Measurements from ENCODE around the gene CCDC97.

The CCDC97 gene

DNA sequence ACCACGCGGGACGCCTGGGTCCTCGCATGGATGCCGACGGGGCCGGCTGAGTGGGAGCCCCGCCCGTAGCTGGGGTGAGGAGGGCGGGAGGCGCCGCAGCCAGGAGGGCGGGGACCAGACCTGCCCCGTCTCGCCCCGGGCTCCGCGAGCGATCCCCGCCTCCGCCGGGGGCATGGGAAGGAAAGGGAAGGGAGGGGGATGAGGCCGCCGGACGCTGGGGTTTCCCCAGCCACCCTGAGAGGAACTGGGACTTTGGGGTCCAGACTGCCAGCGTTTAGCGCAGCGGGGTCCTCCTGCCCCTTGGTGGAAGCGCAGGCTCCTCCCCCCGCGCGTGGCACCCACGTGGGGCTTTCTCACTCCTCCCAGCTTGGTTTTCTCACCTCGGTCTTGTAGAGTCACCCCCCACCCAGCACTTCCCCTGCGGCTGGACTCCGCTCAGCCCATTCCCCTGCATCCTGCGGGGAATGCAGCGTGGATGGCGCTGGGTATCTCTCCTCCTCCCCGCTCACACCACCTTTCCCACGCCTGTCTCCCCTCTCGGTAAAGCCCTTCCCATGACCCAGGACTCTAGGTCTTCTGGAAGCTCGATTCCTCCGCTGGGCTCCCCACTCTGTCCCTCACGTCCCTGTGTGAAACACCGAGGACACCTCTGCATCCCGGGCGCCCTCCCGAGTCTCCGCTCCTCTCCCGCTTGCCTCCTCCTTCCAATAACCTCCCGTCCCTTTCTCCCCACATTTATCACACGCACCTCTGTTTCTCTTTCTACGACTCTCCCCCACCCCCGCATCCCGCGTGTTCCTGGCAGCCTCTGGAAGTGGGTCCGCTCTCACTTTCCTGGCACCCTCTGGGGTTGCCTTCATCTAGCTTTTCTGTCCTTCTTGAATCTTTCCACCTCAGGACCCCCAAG, 41.6 kb downstream of the CCDC97 start:
- no peak for DNase-seq (ENCODE audit: low read depth, low spot score)
- H3K36me3 ChIP-seq (ENCODE audit: insufficient read depth, low read length): peaks cover 4% of the 10 kb centered on the region; the same call in 1 of the 2 replicates
- TF ChIP-seq POLR2AphosphoS5 (IDR thresholded peaks at IDR 0.05; ENCODE audit: borderline replicate concordance, low read depth, low read length): no peak
- no peak for TF ChIP-seq EZH2 (IDR thresholded peaks at IDR 0.05)
- TF ChIP-seq FOXP2 (optimal IDR thresholded peaks at IDR 0.05; ENCODE audit: control extremely low read depth, extremely low read length, insufficient read depth): no peak
- no peaks in the 10 kb centered on the region for H3K9me3 ChIP-seq (ENCODE audit: low read depth, low read length)
- no peak overlapping the region for H3K27ac ChIP-seq
- H3K4me3 ChIP-seq: peak overlapping the region; percentile 92
- H3K9ac ChIP-seq (ENCODE audit: insufficient read length): peak overlapping the region; percentile 73

GRCh38 chr19:41352279-41352608, 42.3 kb downstream of the CCDC97 start:
- Histone ChIP-seq H3K4me3 (peak overlapping the region; percentile 92), H3K9me3 (ENCODE audit: low read depth, low read length) (no peaks in the 10 kb centered on the region), H3K36me3 (ENCODE audit: insufficient read depth, low read length) (peaks cover 4% of the 10 kb centered on the region; the same call in 1 of the 2 replicates), H3K27ac (no peak overlapping the region), H3K9ac (ENCODE audit: insufficient read length) (peak overlapping the region; percentile 73)
- no peak for DNase-seq (ENCODE audit: low read depth, low spot score)
- TF ChIP-seq EZH2 (IDR thresholded peaks at IDR 0.05) (no peak), POLR2AphosphoS5 (IDR thresholded peaks at IDR 0.05; ENCODE audit: borderline replicate concordance, low read depth, low read length) (no peak), FOXP2 (optimal IDR thresholded peaks at IDR 0.05; ENCODE audit: control extremely low read depth, extremely low read length, insufficient read depth) (no peak)

DNA sequence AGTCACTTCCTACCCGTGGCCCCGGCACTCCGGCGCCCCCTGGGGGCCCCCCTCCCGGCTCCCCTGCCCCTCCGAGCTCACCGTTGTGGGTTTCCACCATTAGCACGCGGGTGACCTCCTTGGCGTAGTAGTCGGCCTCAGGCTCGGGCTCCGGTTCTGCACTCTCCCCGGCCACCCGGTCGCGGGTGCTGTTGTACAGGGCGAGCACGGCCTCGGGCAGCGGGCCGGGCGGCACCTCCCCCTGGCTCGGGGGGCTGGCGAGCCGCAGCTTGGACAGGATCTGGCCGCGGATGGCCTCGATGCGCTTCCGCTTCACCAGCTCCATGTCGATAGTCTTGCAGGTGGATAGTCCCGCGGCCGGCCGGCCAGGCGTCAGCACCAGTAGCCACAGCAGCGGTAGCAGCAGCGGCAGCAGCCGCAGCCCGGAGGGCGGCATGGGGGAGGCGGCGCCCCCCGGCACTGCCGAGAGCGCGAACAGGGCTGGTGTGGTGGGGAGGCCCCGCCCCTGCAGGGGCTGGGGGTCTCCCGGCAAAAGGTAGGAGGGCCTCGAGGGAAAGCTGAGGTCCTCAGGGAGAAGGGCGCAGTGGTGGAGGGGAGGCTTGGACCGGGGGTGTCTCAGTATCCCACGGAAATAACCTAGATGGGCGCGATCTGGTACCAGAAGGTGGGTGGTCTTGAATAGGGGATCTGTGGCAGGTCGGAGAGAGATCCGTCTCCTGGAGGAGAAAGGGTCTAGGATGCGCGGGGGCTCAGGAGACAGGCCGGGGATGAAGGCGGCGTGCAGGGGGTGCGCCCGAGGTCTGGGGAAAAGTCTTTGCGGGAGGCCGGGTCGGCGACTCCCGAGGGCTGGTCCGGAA, 42.9 kb downstream of the CCDC97 start:
- Histone ChIP-seq H3K36me3 (ENCODE audit: insufficient read depth, low read length) (peaks cover 4% of the 10 kb centered on the region; the same call in 1 of the 2 replicates), H3K9me3 (ENCODE audit: low read depth, low read length) (no peaks in the 10 kb centered on the region), H3K27ac (no peak overlapping the region), H3K4me3 (peak overlapping the region; percentile 92), H3K9ac (ENCODE audit: insufficient read length) (peak overlapping the region; percentile 73)
- DNase-seq (ENCODE audit: low read depth, low spot score): no peak
- TF ChIP-seq EZH2 (IDR thresholded peaks at IDR 0.05) (no peak), POLR2AphosphoS5 (IDR thresholded peaks at IDR 0.05; ENCODE audit: borderline replicate concordance, low read depth, low read length) (0 out of 2 replicates have a peak, but pooled peaks have one; percentile 1)

DNA sequence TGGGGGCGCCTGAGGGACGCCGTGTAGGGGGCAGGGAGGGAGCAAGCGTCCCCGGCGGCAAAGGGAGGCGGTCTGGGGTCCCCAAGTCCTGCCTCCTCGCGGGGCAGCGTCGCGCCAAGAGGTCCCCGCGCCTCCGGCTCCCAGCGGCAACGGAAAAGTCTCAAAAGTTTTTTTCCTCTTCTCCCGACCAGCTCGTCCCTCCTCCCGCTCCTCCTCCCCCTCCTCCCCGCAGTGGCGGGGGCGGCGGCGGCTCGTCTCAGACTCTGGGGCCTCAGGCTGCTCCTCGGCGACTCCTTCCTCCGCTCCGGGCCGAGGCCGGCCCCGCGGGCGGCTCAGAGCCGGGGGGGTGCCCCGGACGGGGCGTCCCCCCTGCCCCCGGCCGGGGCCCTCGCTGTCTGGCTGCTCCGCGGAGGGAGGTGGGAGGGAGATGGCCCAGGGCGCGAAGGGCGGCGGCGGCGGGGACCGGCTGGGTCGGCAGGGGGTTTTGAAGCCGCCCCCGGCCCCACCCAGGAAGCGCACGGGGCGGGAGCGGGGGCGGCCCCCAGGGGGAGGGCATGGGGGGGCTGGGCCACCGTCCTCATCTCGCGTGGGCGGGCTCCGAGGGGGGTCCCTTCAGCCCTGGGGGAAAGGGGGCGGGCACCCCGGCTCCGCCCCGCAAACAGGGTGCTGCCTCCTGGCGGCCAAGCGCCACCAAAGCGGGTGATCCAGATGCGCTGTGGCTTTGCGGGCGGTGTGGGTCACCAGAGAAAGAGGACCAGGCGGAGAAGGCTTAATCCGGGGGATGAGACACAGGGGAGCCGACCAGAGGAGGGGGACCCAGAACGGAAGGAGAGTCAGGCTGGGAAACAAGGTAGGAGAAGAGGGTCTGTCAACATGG, 43.7 kb downstream of the CCDC97 start, which contains the start of gene TGFB1:
Gene TGFB1, minus strand, starts transcription at position 457 of the 877 bp plus-strand sequence. CDS start 878 bp downstream, outside the sequence.
- H3K27ac ChIP-seq: 0 out of 2 replicates have a peak within 1 kb of the TSS, but pooled peaks have one; percentile 62
- TF ChIP-seq FOXP2 (optimal IDR thresholded peaks at IDR 0.05; ENCODE audit: control extremely low read depth, extremely low read length, insufficient read depth) (no peak), EZH2 (IDR thresholded peaks at IDR 0.05) (no peak), POLR2AphosphoS5 (IDR thresholded peaks at IDR 0.05; ENCODE audit: borderline replicate concordance, low read depth, low read length) (no peak; the same call in 1 of the 2 replicates)
- no peak for DNase-seq (ENCODE audit: low read depth, low spot score)
- no peaks in the 10 kb centered on the region for H3K9me3 ChIP-seq (ENCODE audit: low read depth, low read length)
- H3K4me3 ChIP-seq: peak within 1 kb of the TSS; percentile 92
- H3K36me3 ChIP-seq (ENCODE audit: insufficient read depth, low read length): no peaks in the 10 kb centered on the region
- peak within 1 kb of the TSS; percentile 75 for H3K9ac ChIP-seq (ENCODE audit: insufficient read length)

- Histone ChIP-seq H3K9ac (ENCODE audit: insufficient read length) (peak overlapping the region; percentile 75), H3K9me3 (ENCODE audit: low read depth, low read length) (no peaks in the 10 kb centered on the region), H3K27ac (no peak overlapping the region), H3K36me3 (ENCODE audit: insufficient read depth, low read length) (no peaks in the 10 kb centered on the region), H3K4me3 (peak overlapping the region; percentile 92)
- DNase-seq (ENCODE audit: low read depth, low spot score): no peak
- no peak for TF ChIP-seq EZH2 (IDR thresholded peaks at IDR 0.05)
- TF ChIP-seq POLR2AphosphoS5 (IDR thresholded peaks at IDR 0.05; ENCODE audit: borderline replicate concordance, low read depth, low read length): no peak
- peak; percentile 2 for TF ChIP-seq FOXP2 (optimal IDR thresholded peaks at IDR 0.05; ENCODE audit: control extremely low read depth, extremely low read length, insufficient read depth)
Measured at GRCh38 chr19:41354343-41354953, 44.5 kb downstream of the CCDC97 start.

GRCh38 chr19:41355035-41355434, 45.1 kb downstream of the CCDC97 start:
- TF ChIP-seq FOXP2 (optimal IDR thresholded peaks at IDR 0.05; ENCODE audit: control extremely low read depth, extremely low read length, insufficient read depth): no peak
- TF ChIP-seq EZH2 (IDR thresholded peaks at IDR 0.05): no peak
- no peak for TF ChIP-seq POLR2AphosphoS5 (IDR thresholded peaks at IDR 0.05; ENCODE audit: borderline replicate concordance, low read depth, low read length)
- Histone ChIP-seq H3K9me3 (ENCODE audit: low read depth, low read length) (no peaks in the 10 kb centered on the region), H3K4me3 (no peak overlapping the region), H3K27ac (0 out of 2 replicates have a peak overlapping the region, but pooled peaks have one; percentile 28), H3K36me3 (ENCODE audit: insufficient read depth, low read length) (no peaks in the 10 kb centered on the region), H3K9ac (ENCODE audit: insufficient read length) (no peak overlapping the region)
- no peak for DNase-seq (ENCODE audit: low read depth, low spot score)

- DNase-seq (ENCODE audit: low read depth, low spot score): no peak
- Histone ChIP-seq H3K27ac (0 out of 2 replicates have a peak overlapping the region, but pooled peaks have one; percentile 28), H3K36me3 (ENCODE audit: insufficient read depth, low read length) (no peaks in the 10 kb centered on the region), H3K9me3 (ENCODE audit: low read depth, low read length) (no peaks in the 10 kb centered on the region), H3K4me3 (no peak overlapping the region), H3K9ac (ENCODE audit: insufficient read length) (no peak overlapping the region)
- no peak for TF ChIP-seq FOXP2 (optimal IDR thresholded peaks at IDR 0.05; ENCODE audit: control extremely low read depth, extremely low read length, insufficient read depth)
- TF ChIP-seq POLR2AphosphoS5 (IDR thresholded peaks at IDR 0.05; ENCODE audit: borderline replicate concordance, low read depth, low read length): no peak
- TF ChIP-seq EZH2 (IDR thresholded peaks at IDR 0.05): no peak
Measured at GRCh38 chr19:41355802-41356201, 45.8 kb downstream of the CCDC97 start.

Measured in SK-N-MC (cell line).